ENCODE measurements around the gene SEL1L3. TPM values are rescaled to one million over a fixed set of nuclear protein-coding genes. Genes with fewer than 3 reads are reported as not detected.

SEL1L3 gene
- total RNA-seq, 2 experiments from 2014 or later: 180 to 313 TPM

DNA sequence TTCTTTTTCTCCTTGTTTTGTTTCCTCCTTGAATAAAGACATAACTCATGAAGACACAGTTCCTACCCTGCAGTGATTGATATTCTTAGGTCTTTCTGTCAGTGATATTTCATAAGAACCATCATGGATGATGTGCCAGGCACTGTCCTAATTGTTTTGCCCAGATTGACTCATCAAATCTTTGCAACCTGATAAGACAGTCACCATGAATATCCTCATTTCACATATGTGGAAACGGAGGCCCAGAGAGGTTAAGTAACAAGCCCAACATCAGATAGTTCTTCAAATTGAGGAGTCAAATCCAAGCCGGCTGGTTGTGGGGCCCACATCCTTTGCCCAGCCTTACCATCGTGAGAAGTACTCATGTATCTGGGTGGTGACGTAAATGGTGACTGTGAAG lies 69.9 kb downstream of the SEL1L3 start:
- intact Hi-C loops (cut with micrococcal nuclease; ENCODE audit: unreplicated experiment): no loop called here
- Histone ChIP-seq H3K4me3 (ENCODE audit: low read depth, low read length, poor library complexity, severe bottlenecking) (no peak overlapping the region), H3K36me3 (ENCODE audit: insufficient read depth, low read length) (peaks cover 98% of the 10 kb centered on the region), H3K4me2 (ENCODE audit: low read length) (no peak overlapping the region), H2AFZ (ENCODE audit: low read length) (no peak overlapping the region), H3K4me1 (ENCODE audit: insufficient read depth, low read length, poor library complexity, severe bottlenecking) (no peaks in the 10 kb centered on the region), H3K9me3 (ENCODE audit: low read length) (no peaks in the 10 kb centered on the region), H3K9me2 (ENCODE audit: insufficient read depth, low read length) (no peaks in the 10 kb centered on the region), H3K79me2 (ENCODE audit: insufficient read depth, low read depth, low read length) (no peaks in the 10 kb centered on the region), H4K20me1 (ENCODE audit: insufficient read depth, low read length) (no peaks in the 10 kb centered on the region), H3K27ac (ENCODE audit: low read depth, low read length, poor library complexity, severe bottlenecking) (no peak overlapping the region)
- ChIA-PET CTCF (ENCODE audit: unreplicated experiment) (interaction anchor here (0.5 to 1.2 kb wide), 2 partner anchors 11 to 49 kb away, joined by 3 to 6 read pairs; no protein-coding TSS in a partner anchor), POLR2A (interaction anchor here (1.1 kb wide), 1 partner anchor 28 kb away, joined by 3 read pairs; no protein-coding TSS in a partner anchor)
- no peak for TF ChIP-seq EZH2phosphoT487 (IDR thresholded peaks at IDR 0.05; ENCODE audit: borderline replicate concordance, low read depth, low read length)
- TF ChIP-seq, protein P1, sequence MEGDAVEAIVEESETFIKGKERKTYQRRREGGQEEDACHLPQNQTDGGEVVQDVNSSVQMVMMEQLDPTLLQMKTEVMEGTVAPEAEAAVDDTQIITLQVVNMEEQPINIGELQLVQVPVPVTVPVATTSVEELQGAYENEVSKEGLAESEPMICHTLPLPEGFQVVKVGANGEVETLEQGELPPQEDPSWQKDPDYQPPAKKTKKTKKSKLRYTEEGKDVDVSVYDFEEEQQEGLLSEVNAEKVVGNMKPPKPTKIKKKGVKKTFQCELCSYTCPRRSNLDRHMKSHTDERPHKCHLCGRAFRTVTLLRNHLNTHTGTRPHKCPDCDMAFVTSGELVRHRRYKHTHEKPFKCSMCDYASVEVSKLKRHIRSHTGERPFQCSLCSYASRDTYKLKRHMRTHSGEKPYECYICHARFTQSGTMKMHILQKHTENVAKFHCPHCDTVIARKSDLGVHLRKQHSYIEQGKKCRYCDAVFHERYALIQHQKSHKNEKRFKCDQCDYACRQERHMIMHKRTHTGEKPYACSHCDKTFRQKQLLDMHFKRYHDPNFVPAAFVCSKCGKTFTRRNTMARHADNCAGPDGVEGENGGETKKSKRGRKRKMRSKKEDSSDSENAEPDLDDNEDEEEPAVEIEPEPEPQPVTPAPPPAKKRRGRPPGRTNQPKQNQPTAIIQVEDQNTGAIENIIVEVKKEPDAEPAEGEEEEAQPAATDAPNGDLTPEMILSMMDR (conservative IDR thresholded peaks at IDR 0.05; ENCODE audit: low read length): no peak
- DNase-seq (ENCODE audit: low spot score): no peak
- BruUV-seq (replicated peaks): no TSS peak

DNA sequence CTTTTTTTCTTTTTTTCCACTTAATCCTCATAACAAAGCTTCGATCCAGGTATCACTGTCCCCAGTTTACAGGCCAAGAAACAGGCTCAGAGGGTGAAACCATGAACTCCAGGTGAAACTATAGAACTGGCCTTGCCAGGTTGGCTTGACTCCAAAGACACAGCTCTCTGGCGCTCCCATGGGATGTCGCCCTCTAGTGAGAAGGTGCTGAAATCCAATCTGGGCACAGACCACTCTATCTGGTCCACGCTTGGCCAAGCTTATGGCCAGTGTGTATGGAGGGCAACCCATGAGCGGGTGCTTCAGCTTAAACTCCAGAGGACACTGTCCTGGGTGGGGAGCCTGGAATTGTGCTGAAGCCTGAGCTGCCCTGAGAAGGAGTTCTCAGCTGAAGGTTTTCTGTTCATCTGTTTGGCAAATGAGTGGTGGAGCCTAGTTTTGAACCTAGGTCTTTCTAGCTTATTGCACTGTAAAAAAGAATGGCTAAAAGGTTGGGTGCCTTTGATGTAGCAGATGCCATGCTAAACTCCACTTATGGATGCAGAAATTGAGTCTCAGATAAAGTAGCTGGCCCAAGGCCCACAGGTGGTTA lies 70.5 kb downstream of the SEL1L3 start:
- TF ChIP-seq EZH2phosphoT487 (IDR thresholded peaks at IDR 0.05; ENCODE audit: borderline replicate concordance, low read depth, low read length): no peak
- TF ChIP-seq, protein P1 (conservative IDR thresholded peaks at IDR 0.05; ENCODE audit: low read length): peak; percentile 81
- Histone ChIP-seq H2AFZ (ENCODE audit: low read length) (no peak overlapping the region), H3K4me1 (ENCODE audit: insufficient read depth, low read length, poor library complexity, severe bottlenecking) (no peaks in the 10 kb centered on the region), H3K79me2 (ENCODE audit: insufficient read depth, low read depth, low read length) (no peaks in the 10 kb centered on the region), H3K4me3 (ENCODE audit: low read depth, low read length, poor library complexity, severe bottlenecking) (no peak overlapping the region), H3K4me2 (ENCODE audit: low read length) (no peak overlapping the region), H3K9me3 (ENCODE audit: low read length) (no peaks in the 10 kb centered on the region), H3K36me3 (ENCODE audit: insufficient read depth, low read length) (peaks cover 98% of the 10 kb centered on the region), H3K9me2 (ENCODE audit: insufficient read depth, low read length) (no peaks in the 10 kb centered on the region), H3K27ac (ENCODE audit: low read depth, low read length, poor library complexity, severe bottlenecking) (no peak overlapping the region), H4K20me1 (ENCODE audit: insufficient read depth, low read length) (no peaks in the 10 kb centered on the region)
- ChIA-PET CTCF (ENCODE audit: unreplicated experiment) (interaction anchor here (0.5 to 1.2 kb wide), 2 partner anchors 11 to 50 kb away, joined by 3 to 6 read pairs; no protein-coding TSS in a partner anchor), POLR2A (interaction anchor here (1.1 kb wide), 1 partner anchor 28 kb away, joined by 3 read pairs; no protein-coding TSS in a partner anchor)
- intact Hi-C loops (cut with micrococcal nuclease; ENCODE audit: unreplicated experiment): no loop called here
- peak; percentile 40 for DNase-seq (ENCODE audit: low spot score)
- BruUV-seq (replicated peaks): no TSS peak

DNA sequence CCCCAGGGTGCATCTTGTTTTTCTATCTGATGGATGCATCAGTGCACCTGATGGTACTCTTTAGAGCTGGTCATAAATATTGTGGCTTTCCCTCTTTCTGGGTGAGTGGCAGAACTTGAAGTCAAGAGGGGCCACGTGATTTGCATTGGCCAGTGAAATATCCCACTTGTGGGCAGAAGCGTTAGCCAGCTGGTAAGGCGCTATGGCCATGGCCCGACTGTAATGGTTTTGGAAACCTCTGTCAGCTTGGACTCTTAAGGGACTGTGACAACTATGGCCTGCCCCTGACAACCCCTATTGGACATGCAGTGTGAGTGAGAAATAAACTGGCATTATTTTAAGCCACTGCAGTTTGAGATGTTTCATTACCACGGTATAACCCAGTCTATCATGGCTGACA lies 72.8 kb downstream of the SEL1L3 start:
- Histone ChIP-seq H3K9me3 (ENCODE audit: low read length) (no peaks in the 10 kb centered on the region), H3K4me2 (ENCODE audit: low read length) (no peak overlapping the region), H2AFZ (ENCODE audit: low read length) (no peak overlapping the region), H3K4me1 (ENCODE audit: insufficient read depth, low read length, poor library complexity, severe bottlenecking) (no peaks in the 10 kb centered on the region), H3K4me3 (ENCODE audit: low read depth, low read length, poor library complexity, severe bottlenecking) (no peak overlapping the region), H3K36me3 (ENCODE audit: insufficient read depth, low read length) (peaks cover 98% of the 10 kb centered on the region), H3K79me2 (ENCODE audit: insufficient read depth, low read depth, low read length) (no peaks in the 10 kb centered on the region), H3K27ac (ENCODE audit: low read depth, low read length, poor library complexity, severe bottlenecking) (no peak overlapping the region), H4K20me1 (ENCODE audit: insufficient read depth, low read length) (no peaks in the 10 kb centered on the region), H3K9me2 (ENCODE audit: insufficient read depth, low read length) (no peaks in the 10 kb centered on the region)
- TF ChIP-seq, protein P1 (conservative IDR thresholded peaks at IDR 0.05; ENCODE audit: low read length): no peak
- TF ChIP-seq EZH2phosphoT487 (IDR thresholded peaks at IDR 0.05; ENCODE audit: borderline replicate concordance, low read depth, low read length): no peak
- POLR2A ChIA-PET: no interaction called here
- no peak for DNase-seq (ENCODE audit: low spot score)
- intact Hi-C loops (cut with micrococcal nuclease; ENCODE audit: unreplicated experiment): no loop called here
- CTCF ChIA-PET (ENCODE audit: unreplicated experiment): no interaction called here
- no TSS peak for BruUV-seq (replicated peaks)

Data from OCI-LY7 (cell line).